PC-3 (cell line): Measurements from ENCODE around the gene DENND11.

Experiments
- EZH2 ChIP-seq: fragments of 300-600 bp; sonication (generic); IDR thresholded peaks from one replicate; pipeline ENCODE4 v1.6.1; 2017; ENCODE audit warnings: antibody characterized with exemption, mild to moderate bottlenecking, low read length; ENCODE audit not compliant: unreplicated experiment
- TF ChIP-seq, protein P1 (sequence below): fragments of 300-600 bp; sonication (generic); conservative IDR thresholded peaks from 2 replicates; pipeline ENCODE4 v1.5.1; 2017; ENCODE audit warnings: antibody characterized with exemption, low read depth, mild to moderate bottlenecking, low read length

DNA sequence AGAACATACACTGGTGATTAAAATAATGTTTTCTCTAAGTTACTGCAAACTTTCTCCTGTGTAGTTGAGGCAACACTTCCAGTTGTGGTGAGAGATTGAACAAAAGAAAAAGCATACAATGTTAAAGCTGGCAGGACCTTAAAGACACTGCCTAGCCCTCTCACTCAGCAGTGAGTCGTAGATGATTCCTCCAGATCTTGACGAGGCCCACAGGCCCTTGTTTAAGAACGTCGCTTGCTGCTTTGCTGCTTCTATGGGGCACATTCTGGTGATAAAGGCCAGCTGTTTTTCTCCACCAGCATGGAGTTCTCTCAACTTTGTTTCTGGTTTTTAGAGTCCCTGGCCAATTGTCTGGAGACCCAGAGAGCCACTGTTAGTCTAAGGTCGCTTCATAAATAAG, 2.8 kb upstream of the DENND11 start:
- TF ChIP-seq EZH2: no peak
- TF ChIP-seq, protein P1, sequence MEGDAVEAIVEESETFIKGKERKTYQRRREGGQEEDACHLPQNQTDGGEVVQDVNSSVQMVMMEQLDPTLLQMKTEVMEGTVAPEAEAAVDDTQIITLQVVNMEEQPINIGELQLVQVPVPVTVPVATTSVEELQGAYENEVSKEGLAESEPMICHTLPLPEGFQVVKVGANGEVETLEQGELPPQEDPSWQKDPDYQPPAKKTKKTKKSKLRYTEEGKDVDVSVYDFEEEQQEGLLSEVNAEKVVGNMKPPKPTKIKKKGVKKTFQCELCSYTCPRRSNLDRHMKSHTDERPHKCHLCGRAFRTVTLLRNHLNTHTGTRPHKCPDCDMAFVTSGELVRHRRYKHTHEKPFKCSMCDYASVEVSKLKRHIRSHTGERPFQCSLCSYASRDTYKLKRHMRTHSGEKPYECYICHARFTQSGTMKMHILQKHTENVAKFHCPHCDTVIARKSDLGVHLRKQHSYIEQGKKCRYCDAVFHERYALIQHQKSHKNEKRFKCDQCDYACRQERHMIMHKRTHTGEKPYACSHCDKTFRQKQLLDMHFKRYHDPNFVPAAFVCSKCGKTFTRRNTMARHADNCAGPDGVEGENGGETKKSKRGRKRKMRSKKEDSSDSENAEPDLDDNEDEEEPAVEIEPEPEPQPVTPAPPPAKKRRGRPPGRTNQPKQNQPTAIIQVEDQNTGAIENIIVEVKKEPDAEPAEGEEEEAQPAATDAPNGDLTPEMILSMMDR: no peak
